CD4-positive, alpha-beta T cell treated with Interleukin-6 at 100 ng/mL for 8 hours (primary cell): Measurements from ENCODE around the gene SH2D4B.
"Not testable (repeated sequence)": the region's sequence is repeated elsewhere in the genome, so short reads cannot be mapped to it uniquely, and the experiment has no call there.

Experiments
- DNase-seq: peaks from one replicate; pipeline ENCODE4 v3.0.0-alpha.2; 2020; ENCODE audit warnings: mixed read lengths, low spot score

SH2D4B gene

DNA sequence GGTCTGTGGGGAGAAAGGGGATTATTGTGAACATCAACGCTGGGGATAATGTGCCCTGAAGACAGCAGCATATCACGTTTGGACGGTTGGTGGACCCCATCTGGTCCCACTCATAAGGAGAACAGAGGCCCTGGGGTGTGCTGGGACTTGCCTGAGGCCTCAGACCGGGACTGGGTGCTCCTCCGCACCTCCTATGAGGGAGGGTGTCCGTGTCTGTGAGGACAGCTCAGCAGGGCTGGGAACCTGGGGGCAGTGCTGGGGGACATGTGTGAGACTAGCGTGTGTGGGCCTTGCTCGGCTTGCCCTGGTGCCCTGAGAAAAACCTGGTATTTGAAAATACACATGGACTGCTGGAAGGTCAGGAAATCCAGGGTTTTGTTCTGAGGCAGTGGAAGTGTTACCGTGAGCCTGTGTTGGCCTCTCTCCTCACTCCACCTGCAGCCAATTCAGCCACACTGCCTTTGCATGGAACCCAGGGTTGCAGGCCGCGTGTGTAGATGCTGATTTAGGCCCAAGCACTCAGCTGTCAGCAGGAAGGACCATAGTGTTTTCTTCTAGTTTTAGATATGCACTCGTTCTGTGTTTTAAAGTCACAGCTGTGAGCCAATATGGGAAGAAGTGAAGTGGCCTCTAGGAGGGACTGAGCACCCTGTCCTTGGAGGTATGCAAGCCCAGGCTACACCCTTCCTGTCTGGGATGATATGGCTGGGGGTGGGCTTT lies 13.4 kb upstream of the SH2D4B start:
- DNase-seq = no peak

DNA sequence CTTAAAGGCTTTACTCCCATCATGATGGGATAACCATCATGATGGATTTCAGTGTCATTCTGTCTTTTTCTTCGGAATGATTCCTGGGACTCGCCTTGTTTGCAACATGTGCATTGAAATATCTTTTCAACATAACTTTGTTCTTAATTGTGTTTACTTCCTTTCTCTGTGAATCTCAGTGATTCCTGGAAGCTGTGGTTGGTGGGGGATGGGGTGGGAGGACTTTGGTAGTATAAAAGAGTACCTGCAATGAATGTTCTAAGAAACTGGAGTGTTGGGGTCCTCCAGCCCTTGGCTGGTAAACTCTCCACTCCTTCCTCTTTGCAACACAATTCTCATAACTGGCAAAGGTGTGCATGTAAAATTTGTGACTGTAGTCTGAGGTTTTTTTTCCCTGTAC lies 11.5 kb upstream of the SH2D4B start:
- peak; percentile 63 for DNase-seq

DNA sequence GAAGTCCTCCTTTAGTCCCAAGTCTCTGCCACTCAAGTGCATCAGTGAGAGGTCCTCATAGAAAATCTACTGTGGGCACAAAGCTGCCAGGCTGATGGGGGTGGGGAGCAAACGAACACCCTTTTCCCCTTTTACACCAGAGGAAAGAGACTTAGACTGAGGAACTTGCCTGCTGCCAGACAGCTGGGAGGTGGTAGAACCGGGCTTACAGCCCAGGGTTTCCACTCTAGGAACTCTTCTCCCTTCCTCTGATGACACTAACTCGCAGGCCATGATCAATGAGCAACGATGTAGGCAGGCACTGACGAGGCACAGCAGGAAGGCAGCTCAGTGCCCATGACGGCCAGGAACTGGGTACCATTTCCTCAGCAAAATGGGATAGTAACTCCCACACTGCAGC lies 11.0 kb upstream of the SH2D4B start:
- no peak for DNase-seq

DNA sequence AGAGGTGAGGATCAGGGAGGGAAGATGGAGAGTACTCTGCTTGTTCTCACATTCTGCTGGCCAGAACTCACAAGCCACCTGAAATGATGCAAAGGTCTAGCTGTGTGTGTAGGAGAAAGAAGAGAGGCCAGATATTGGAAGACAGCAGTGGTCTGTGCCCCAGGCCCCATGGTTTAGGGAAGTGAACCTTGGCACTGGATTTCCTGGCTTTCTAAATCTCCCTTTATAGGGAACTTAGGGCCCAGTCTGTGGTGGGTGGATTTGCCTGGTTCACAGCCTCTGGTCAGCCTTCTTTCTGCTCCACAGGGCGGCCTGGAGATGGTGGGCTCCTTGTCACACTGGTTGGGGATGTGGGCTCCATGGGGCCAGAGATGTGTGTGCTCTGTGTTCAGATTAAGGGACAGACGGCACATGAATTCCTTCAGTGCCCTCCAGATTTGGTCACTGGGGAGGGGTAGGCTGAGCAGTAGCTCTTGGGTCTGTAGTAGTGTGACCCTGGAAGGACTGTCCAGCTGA lies 9.5 kb upstream of the SH2D4B start:
- no peak for DNase-seq

DNA sequence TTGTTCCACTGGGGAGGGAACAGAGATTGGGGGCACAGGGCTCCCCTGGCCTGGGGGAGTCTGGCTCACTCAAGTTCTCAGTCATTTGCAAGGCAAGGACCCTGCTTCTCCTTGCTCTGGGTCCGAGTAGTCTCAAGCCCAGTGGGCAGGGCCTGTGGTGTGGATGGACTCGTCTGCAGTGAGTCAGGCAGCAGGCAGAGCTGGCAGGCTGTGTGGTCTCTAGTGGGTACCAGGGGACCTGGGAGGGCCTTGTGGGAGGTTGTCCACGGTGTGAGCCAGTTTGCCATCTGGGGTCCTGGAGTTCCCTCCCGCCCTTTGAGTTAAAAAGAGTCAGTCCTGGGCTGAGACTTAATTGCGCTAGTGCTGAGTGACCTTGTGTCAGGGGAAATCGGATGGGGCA lies 8.8 kb upstream of the SH2D4B start:
- no peak for DNase-seq

DNA sequence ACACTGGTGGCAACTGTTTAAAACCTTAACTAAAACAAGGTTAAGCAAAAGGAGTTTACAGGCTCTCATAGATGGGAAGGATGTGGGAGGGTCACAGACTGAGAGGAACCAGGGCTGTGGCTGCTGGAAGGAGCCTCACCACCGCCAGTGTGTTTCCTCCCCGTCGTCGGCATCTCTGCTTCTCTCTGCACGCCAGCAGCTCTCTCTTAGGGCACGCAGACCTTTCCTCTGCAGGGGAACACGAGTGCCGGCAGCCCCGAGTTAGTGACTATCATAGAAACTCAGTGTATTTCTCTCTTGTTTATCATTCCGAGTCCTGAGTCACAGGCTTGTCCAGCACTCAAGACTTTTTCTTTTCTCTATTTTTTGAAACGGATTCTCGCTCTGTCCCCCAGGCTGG lies 8.1 kb upstream of the SH2D4B start:
- peak; percentile 83 for DNase-seq

DNA sequence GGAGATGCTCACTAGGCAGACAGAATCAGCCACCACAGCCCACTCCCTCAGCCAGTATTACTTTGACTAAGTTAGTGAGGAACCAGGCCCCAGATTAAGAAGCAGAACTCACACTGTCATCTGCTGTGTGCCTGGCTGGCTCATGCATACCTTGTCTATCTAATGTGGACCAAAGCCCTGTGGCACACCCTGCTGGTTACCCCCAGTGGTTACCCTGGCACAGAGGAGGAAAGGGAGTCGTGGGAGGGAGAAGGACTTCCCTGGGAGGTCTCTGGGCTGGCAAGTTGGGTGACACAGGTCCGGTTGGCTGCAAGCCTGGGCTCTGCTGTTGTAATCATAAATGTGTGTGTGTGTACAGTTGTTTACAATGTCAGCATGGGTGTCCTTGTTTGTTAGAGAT lies 7.5 kb upstream of the SH2D4B start:
- DNase-seq = peak; percentile 55

DNA sequence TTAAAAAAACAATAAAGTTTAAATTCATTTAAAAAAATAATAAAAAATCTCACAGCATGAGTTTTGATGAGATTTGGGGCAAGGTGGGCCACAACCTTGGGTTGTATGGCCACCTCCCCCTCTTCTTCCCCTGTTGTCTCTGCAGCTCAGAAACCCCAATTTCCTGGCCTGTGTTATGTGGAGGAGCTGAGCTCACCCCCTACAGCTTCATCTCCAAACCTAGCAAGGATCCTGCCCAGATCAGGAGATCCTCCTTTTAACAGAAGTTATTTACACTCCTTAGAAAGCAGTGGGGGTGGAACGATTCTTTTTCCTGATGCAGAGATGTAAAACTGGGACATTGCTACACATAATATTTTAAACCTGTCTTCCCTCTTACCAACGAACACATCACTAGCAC lies 6.9 kb upstream of the SH2D4B start:
- peak; percentile 29 for DNase-seq

DNA sequence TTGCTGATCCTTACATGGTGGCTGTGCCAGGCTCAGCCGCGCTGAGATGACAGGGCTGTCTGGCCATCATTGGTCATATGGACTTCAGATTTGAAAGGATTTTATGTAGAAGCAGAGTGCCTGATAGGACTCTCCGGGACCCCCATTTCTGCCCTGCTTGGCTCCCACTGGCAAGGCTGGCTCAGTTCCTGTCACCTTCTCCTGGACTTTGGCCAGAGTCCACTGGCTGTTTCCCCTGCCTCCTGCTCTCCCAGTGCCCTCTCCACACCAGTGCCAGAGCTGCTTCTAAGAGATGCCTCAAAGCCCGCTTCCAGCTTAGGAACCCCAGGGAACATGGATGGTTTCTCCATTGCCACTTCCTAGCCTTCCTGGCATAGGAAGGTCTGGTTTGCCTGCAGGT lies 5.1 kb upstream of the SH2D4B start:
- no peak for DNase-seq

DNA sequence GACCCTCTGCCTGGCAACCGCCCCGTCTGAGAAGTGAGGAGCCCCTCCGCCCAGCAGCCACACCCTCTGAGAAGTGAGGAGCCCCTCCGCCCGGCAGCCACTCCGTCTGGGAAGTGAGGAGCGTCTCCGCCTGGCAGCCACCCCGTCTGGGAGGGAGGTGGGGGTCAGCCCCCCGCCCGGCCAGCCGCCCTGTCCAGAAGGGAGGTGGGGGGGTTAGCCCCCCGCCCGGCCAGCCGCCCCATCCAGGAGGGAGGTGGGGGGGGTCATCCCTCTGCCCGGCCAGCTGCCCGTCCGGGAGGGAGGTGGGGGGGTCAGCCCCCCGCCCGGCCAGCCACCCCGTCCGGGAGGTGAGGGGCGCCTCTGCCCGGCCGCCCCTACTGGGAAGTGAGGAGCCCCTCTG lies 3.6 kb upstream of the SH2D4B start:
- DNase-seq = not testable (repeated sequence)

DNA sequence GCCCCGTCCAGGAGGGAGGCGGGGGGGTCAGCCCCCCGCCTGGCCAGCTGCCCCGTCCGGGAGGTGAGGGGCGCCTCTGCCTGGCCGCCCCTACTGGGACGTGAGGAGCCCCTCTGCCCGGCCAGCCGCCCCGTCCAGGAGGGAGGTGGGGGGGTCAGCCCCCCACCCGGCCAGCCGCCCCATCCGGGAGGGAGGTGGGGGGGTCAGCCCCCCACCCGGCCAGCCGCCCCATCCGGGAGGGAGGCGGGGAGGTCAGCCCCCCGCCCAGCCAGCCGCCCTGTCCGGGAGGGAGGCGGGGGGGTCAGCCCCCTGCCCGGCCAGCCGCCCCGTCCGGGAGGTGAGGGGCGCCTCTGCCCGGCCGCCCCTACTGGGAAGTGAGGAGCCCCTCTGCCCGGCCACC lies 3.1 kb upstream of the SH2D4B start:
- not testable (repeated sequence) for DNase-seq

DNA sequence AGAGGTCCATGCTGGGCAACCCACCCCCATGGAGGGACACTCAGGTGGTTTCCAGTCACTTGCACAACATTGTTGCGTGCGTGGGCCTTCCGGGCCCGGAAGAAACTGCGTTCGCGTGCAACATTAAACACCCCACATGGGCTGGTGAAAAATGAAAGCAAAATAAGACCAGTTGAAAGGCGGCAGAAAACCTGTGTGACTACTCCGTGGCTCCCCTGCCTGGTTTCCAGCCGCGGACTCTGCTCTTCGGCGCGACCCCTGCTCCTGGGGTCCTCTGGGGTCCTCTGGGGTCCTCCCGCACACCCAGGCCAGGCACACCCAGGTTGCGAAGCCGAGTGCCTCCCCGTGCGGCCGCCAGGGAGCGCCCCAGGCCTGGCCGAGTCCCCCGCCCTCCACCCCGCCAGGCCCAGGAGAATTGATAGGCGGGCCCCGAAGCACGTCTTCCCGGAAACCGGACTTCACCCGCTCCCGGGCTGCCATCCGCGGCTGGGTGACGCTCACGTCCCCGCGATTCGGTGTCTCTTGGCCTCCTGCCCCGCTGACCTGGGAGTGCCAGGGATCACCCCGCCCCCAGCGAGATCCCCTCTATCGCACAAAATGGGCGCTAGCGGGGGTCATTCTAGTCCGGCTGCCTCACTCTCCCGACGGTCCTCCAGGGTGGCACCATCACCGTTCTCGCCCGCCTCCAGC lies 1.9 kb upstream of the SH2D4B start:
- DNase-seq = peak; percentile 79

DNA sequence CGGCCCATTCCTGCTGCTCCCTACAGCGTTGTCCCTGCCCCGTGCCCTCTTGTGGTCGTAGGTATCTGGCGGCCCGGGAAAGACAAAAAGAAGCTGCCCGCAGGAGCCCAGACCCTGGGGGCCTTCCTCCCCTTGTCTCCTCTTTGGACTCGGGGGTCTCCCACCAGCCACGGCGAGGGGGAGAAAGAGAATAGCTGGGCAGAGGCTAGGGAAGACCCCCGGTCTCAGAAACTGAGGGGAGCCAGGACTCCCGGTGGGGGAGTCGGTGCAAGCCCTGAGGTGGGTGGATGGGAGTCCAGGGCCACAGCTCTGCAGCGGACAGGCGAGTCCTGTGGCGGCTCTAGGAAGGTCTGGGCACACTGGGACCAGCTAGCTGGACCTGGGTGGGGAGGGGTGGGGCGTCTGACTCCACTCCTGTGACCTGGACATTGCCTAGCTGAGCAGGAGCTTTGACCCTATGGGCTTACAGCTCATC lies 1.3 kb upstream of the SH2D4B start:
- DNase-seq = no peak

DNA sequence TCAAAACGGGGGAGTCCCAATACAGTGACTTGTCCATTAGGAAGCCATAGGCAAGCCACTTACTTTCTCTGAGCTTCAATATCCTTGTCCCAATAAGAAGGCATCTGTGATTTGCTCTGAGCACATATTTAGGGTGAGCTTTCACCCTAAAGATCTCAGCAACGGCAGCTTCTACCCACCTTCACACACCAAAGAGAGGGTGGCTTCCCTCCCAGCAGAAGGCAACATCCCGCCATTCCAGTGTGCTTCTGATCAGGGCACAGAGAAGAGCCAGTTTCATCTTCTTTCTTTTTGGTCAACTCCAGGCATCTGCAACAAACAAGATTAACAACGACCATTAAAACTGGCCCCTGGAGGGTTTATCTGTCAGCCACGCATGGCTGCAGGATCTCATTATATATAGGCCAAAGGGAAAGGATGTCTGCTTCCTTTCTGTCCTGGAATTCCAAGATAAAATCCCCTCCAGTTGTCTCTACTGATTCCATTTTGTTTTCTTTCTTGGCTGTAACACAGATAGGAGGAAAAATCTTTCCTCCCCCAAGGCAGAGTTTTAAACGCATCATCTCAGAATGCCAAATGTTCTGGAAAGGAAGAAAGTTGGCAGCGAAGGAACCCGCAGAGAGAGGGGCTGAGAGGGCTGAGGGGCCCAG lies 491 bp upstream of the SH2D4B start:
- no peak for DNase-seq

DNA sequence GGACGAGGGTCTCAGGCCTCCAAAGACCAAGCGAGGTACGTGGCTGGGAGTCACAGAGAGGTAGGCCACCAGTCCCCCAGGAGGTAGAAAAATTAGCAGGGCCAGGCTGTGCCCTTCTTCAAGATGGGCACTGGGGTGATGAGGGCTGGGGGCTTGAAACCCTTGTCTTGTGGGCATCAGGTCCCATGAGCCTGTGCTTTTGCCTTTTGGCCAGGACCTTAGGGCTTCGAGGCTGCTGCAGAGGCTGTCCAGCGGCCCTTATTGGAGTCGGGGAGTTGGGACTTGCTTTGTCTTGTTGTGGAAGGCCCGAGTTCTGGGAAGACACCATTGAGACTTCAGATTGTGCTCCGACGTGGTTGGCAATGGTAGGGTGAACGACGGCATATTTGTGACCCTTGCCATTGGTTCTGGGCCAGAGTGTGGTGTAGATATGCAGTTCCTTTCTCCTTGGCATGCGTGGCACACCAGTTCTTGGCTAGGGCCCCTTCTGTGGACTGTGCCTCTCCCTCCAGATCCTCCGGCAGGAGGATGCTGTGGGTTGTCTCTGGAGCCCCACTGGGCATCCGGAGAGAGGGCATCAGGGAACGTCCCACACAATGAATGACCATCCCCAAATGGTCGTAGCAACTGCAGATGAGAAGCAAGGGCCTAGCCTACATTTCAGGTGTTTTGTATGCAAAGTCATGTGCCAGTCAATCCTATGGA lies 931 bp downstream of the SH2D4B start:
- DNase-seq = no peak

DNA sequence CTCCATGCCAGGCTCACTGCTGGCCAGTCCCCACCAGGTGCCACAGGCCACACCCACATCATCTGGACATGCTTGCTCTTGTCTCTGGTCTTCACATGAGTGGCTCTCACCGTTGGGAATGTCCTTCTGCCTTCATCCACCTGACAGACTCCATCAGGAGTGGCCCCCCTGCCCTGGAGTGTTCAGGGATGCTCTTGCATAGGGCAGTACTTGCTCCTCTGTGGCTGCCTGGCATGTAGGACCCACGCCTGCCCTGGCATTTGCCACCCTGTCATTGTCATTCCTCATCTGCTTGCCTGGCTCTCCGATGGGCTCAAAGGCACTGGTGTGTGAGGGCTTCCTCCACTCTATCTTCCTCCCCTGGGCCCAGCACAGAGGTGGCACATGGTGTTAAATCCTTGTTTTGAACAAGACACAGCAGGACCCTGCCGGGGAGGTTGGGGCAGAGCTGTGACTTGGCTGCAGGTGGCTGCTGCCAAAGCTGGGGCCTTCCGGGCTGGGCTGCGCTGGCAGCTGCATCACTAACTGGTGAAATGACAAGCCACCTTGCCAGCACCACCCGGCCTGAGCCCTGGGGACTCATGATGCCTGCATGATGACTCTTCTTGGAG lies 1.8 kb downstream of the SH2D4B start:
- DNase-seq = no peak

DNA sequence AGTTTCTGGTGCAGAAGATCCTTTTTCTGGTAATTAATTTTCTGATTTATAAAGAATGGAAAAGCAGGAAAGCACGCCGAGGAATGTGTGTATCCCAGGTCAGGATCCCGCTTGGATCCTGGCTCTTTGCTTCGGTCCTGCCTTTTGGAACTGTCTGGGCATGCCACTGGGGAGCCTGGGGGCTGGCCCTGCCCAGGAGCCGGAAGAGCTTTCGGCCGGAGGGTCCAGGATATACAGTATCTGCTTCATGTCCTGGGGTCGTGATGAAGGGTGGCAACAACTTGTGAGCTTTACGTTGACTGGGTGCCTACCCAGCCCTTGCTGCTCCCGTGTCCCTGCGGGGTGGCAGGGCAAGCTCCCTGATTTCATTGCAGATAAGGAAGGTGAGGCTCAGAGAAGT lies 2.4 kb downstream of the SH2D4B start:
- no peak for DNase-seq

DNA sequence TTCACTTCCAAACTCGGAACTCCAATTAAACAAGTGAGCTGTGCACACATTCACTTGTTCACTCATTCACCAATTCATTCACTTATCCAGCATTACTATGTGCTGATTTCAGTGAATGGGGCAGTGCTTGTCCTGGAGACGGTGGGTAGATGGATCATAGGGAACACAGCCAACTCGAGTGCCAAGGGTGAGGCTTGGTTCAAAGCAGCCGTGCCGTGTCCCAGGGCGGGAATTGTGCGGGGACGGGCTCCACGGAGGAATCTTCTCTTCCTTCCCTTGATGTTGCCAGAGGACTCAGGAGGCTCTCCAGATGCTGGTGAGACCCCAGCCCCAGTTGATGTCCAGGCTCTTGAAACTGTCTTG lies 2.9 kb downstream of the SH2D4B start:
- DNase-seq = no peak

DNA sequence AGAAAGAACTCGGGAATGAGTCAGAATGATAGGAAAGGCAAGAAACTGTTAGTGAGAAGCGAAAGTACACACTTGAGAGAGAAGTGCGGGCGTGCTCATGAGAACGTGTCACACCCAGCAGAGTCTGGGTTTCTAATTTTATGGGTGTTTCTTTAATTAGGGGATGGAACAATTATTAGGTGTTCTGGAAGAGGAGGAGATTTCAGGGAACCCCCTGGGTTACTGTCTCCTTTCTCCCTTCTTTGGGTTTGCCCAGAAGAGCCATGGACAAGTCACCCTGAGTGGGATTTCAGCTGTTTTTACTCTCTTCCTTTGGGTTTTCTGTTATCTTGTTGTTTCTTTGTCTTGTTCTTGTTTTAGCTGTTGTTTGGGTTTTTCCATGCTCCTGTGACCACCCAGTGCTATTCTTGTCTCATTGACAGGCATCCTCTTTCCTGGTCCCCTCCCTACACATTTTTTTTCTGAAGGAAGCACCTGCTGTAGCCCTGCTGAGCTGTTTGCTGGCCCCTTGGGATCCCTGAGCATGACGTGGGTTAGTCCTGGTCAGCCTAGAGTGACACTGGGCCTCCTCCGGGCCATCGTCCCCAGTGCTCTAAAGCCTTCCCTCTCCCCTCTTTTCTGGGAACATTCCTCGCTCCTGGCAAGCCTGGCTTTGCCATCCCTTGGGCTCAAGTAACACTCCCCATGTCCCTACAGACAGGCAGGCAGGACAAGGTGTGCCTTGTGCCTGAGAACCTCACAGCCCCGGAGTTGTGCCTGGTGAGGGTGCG lies 3.5 kb downstream of the SH2D4B start:
- DNase-seq = no peak

DNA sequence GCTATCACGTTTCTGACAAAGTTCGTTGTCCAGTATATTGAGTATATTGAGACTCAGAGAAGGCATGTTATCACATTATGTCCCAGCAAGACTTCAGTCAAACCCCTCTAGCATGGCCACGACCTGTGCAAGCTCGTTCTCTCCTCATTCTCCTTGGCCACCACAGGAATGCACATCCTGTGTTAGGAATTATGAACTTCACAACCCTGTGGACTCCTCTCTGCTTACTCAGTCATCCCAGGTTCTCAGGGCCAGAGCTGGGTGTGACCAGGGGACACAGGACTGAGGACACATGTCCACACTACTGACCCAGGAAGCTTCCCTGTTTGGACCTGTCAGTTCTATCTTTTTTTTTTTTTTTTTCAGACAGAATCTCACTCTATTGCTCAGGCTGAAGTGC lies 4.4 kb downstream of the SH2D4B start:
- DNase-seq = no peak

DNA sequence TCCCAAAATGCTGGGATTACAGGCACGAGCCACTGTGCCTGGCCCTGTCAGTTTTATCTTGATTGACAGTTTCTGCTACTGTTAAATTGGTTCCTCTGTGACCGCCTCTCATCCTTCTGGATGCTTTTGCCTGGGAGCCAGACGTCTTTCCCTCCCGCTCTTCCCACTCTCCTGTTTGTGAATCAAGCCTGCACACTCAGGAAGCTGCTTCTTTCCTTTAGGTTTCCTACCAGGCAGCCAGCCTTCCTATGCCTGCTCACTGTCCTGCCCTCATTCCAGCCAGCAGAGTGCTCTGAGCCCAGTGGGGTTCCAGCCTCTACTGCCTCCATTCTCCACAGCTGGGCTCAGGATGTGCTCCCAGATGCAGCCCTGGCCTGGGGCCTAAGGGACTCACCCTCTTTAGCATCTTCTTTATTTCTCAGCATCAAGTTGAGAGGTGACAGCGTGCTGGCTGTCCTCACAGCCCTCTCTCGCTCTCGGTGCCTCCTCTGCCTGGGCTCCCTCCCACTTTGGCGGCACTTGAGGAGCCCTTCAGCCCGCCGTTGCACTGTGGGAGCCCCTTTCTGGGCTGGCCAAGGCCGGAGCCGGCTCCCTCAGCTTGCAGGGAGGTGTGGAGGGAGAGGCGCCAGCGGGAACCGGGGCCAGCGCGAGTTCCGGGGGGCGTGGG lies 5.1 kb downstream of the SH2D4B start:
- DNase-seq = no peak
